GM19239 (cell line): ENCODE measurements around the gene ATG16L1.

Source experiments
- DNase-seq: peaks from one replicate; pipeline ENCODE4 v3.0.0; 2011; ENCODE audit warnings: low spot score; ENCODE audit not compliant: insufficient read length
- FAIRE-seq: peaks from 2 replicates; lab custom pipeline; 2011; peaks lifted over from hg19 to GRCh38; lab: Jason Lieb, UNC

Gene ATG16L1

DNA sequence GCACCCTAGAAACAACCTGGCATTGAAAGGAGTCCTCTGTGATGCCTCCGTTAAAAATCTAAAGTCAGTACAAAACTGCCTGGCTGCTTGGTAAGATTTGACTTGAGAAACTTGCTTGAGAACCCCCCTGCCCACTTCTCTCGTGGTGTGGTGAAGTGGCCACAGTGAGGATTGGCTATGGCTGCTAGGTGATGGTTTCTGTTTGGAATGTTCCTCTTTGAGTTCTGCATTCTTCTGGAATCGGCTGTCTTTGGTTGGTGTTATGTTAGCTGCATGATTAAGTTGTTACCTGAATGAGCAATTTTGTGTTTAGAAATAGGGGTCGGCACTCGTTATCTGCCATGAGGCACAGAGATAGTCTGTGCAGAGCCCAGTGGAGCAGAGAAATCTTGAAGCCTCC lies 34.4 kb downstream of the ATG16L1 start:
- FAIRE-seq = no peak
- no peak for DNase-seq

DNA sequence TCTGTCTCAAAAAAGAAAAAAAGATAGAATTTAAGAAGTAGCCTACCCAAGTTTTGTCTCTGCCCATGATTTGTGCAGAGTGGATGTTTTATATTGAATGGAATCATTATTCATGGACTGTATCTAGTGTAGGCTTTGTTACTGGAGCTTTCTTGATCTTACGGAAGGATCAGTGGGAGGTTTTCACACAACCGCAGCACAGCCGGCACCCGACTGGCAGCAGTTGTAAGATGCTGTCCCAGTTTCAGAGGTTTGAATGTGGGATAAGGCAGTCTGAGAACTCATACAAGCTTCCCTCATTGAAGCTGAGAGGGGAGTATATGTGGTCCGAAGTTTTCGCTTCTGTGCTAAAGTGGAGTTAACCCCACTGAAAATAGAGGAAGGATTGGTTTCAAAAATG lies 36.4 kb downstream of the ATG16L1 start:
- FAIRE-seq (no peak), DNase-seq (no peak)

DNA sequence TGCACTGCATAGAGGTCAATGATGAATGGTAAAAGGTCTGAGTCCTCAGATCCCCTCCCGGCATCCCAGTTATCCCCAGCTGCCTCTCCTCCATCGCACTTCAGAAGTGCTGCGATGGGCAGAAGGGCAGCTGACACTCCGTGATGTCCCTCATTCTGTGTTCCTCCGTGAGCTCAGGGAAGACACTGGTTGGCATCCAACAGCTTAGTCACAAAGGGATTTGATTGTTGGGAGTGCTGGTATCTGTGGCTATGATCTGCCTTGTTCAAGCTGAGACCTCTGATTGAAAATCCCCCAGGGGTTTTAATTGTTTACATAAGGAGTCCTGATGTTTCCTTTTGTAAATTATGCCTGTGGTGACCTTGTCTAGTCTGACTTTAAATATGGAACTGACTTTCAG lies 37.2 kb downstream of the ATG16L1 start:
- no peak for DNase-seq
- FAIRE-seq = no peak

DNA sequence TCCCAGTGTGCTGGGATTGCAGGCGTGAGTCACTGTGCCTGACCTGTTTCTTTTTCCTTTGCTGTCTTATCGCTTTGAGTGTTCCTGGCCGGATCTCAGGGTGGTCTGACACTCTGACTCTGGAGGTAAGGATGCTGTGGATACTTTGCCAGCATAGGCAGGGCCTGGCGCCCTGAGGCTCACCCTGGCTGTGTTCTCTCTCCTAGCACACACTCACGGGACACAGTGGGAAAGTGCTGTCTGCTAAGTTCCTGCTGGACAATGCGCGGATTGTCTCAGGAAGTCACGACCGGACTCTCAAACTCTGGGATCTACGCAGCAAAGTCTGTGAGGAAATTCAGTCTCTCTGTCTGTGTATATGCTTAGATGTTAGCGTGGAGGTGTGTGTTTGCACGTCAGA lies 38.2 kb downstream of the ATG16L1 start:
- DNase-seq (no peak), FAIRE-seq (no peak)

DNA sequence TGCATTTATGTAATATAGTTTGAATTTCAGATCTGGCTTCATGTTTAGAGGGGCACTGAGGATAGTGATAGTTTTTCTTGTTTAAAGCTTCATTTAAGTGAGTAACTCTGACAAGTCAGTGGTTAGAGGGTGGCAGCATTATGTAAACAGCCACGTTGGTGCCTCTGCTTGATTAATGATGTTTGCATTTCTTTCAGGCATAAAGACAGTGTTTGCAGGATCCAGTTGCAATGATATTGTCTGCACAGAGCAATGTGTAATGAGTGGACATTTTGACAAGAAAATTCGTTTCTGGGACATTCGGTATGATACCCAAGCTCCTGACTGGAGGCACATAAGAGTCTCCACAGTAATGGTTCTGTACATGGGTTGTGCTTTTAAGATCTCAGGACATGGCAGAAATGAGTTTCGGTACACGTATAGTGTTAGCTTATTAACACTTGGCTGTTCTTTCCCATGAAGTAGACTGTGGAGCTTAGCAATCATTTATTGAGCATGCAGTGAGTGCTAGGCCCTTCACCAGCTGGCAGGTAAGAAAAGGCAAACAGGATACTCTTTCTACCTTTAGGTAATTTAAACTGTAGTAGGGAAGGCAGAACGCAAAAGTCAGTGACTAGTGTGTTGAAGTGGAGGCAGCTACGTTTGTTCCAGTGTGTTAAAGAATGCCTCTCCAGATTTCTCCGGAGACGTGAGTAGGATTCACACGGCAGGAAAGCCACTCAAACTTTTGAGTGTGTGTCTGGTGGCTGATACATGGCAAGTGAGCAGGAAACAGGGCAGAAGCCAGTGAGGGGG lies 38.8 kb downstream of the ATG16L1 start:
- no peak for FAIRE-seq

DNA sequence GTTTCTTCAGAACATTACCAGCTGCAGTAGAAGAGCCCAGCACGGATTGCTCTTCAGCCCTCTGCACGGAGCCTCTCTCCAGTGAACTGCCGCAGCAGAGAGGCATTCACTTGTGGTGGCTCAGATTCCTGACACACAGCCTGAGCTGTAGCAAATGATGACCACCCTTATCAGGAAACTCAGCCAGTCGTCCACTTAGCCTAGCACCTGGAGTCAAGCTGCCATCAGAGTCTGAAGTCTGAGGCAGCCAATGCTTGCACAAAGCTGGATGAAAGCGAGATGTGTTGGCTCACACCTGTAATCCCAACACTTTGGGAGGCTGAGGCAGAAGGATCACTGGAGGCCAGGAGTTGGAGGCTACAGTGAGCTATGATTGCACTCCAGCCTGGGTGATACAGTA lies 44.4 kb downstream of the ATG16L1 start:
- no peak for FAIRE-seq

More for the DNA sequence above, 38.8 kb downstream of the ATG16L1 start:
- DNase-seq = no peak

DNA sequence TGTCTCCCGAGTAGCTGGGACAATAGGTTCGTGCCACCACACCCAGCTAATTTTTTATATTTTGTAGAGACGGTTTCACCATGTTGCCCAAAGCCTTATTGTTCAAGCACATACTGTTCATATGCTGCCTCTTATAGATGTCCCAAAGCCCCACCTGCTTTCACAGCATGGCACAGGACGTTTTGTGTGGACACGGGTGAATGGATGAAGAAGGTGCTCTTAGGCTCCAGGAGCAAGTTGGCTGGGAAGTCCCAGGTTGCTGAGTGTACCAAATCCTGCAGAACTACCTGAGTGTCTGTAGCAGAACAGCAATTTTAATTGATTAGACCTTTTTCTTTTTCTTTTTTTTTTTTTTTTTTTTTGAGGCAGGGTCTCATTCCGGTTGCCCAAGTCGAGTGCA lies 45.6 kb downstream of the ATG16L1 start:
- no peak for FAIRE-seq
- no peak for DNase-seq

More for the DNA sequence above, 44.4 kb downstream of the ATG16L1 start:
- no peak for DNase-seq

DNA sequence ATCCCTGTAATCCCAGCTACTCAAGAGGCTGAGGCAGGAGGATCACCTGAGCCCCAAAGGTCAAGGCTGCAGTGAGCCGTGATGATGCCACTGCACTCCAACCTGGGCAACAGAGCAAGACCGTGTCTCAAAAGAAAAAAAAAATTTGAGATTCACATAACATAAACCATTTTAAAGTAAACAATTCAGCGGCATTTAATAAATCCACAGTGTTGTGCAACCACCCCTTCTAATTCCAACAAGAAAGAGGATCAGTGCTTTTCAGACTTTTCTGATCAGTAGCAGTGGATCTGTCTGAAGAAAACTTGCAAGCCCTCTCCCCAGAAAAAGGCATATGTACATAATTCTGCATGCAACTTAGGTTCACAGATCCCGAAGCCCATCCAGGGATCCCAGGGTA lies 48.9 kb downstream of the ATG16L1 start:
- FAIRE-seq = no peak

DNA sequence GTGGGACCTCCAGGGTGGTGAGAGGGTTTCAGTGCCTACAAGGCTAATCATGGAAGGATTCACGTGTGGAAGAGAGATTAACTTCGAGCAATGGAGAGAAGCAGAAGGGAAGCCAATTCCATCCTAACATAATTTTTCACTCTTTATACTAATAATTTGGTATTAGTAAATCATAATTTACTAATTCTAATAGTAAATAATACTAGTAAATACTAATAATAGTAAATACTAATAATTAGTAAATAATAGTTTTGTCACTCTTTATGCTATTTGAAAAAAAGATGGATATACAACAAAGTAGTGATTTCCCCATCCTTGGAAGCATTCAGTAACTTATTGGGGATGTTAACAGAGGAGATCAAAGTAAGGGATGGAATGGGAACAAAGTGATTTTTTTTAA lies 49.8 kb downstream of the ATG16L1 start:
- DNase-seq (no peak), FAIRE-seq (no peak)

More for the DNA sequence above, 48.9 kb downstream of the ATG16L1 start:
- no peak for DNase-seq

DNA sequence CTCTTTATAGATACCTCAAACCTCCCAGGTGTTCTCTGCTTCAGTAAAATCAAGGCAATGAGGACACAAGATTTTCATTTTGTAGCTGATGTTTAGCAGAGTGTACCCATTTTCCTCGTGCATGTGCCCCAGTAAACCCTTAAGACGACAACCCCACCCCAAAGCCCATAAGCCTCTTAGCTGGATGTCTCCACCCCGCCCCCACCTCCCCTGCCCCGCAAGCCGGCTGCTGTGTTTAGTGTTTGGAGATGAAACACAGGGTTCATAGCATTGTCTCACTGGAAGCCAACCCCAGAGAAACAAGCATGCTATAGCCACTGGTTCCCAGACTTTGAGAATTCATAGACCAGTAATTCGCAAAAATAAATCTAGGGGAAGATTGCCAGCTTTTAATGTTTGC lies 50.3 kb downstream of the ATG16L1 start:
- no peak for FAIRE-seq
- DNase-seq = no peak

DNA sequence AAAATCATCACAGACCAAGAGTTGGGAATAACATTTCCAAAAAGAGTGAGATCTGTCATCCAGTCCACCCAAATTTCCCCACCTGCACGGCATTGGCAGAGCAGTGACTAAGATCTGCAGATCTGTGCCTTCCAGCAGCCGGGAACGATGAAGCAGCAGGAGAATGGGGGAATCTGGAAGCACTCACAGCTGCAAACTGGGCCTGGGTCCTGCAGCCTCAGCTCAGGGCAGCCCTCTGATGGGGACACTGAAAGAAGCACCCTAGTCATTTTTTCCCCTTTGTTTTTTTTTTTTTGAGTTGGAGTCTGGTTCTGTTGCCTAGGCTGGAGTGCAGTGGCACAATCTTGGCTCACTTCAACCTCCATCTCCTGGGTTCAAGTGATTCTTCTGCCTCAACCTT lies 51.8 kb downstream of the ATG16L1 start:
- FAIRE-seq = no peak
- DNase-seq = no peak

DNA sequence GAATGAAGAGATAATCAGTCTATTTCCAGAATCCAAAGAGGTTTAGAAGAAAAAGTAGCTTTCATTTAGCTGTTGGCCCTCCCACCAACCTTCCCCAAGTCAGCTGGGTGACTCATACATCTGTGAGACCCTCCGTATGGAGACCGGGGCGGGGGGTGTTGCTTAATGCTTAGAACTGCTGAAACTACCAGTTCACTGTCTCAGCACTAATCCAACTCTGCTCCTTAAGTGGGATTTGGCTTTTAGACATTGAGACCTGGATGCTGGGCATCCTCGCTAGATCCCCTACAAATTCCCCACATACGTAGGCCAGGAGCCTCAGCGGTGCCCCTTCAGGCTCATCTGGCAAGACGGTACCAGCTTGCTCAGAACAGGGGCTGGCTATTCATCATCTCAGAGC lies 56.1 kb downstream of the ATG16L1 start, which contains the start of gene SAG:
TSS of gene SAG (plus strand) at position 252 of the 400 bp plus-strand sequence. CDS start 1,374 bp downstream, outside the sequence.
- DNase-seq = no peak

DNA sequence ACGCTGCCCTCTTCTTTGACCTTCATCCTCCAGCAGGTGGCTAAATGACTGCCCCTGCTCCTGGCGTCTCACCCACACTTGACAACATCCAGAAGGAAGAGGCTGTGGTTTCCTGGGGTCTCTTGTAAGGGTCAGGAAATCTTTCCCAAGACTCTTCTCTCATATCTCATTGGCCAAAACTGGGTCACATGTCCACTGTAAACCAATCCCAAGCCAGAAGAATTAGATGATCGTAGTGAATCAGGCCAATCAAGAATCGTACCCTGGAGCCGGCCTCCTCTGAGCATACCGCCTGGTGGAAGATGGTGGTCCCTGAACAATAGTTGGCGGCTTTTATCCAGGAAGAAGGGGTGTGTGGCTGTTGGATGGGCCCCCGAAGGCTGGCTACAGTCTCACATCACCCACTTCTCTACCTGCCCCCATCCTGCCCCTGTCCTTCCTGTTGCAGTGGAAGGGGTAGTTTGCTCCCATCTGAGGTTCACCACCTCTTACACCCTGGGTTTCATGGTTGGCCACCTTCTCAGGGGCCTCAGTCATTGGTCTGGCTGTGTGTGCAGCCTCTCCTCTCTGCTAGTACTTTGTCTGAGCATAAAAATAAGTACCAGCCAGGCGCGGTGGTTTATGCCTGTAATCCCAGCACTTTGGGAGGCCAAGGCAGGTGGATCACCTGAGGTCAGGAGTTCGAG lies 59.9 kb downstream of the ATG16L1 start:
- FAIRE-seq = no peak

More for the DNA sequence above, 56.1 kb downstream of the ATG16L1 start, which contains the start of gene SAG:
- FAIRE-seq = no peak

DNA sequence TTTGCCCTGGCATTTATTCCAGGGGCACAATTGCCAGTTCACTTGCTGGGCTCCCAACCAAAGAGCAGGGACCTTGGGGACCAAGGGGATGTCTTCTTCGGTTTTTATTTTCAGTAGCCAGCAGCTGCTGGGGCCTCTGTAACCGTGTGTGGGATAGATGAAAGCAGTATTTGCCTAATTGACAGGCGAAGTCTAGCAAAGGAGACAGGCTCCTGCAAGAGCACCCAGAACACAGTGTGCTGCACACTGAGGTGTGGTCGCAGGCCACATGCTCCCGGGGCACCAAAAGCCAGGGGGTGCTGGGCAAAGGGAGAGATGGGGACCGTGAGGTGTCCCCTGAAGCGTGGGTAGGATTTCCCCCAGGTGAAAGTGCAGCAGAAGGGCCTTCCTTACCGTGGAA lies 61.4 kb downstream of the ATG16L1 start:
- no peak for DNase-seq
- FAIRE-seq = no peak

More for the DNA sequence above, 59.9 kb downstream of the ATG16L1 start:
- DNase-seq = no peak

DNA sequence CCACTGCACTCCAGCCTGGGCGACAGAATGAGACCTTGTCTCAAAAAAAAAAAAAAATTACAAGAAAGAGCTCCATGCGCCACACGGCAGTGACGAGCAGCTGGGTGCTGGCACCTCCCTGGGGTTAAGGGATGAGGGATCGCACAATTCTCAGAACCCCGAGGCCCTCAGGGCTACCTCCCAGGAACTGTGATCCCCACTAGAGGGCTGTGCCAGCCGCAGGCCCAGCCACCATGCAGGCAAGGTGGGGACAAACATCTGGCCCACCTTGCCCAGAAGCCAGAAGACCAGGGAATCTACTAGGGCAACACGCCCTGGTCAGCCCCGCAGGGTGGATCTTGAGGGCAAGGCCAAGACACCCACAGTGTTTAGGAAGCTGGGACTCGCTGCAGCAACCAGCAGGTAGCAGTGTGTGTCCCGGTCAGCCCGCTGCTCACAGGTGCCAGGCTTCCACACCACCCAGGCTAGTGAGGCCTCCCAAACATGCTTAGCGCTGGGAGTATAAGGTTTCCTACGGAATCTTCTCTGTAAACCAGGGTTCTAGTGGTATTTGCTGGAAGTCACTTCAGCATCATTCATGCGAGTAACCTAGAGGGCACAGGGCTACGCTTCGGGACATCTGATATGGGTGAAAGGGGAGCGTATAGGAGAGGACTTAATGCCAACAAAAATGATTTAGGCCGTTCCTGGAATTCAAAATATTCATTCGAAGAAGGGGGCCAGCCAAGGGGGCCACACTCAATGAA lies 62.9 kb downstream of the ATG16L1 start:
- DNase-seq (no peak), FAIRE-seq (no peak)

DNA sequence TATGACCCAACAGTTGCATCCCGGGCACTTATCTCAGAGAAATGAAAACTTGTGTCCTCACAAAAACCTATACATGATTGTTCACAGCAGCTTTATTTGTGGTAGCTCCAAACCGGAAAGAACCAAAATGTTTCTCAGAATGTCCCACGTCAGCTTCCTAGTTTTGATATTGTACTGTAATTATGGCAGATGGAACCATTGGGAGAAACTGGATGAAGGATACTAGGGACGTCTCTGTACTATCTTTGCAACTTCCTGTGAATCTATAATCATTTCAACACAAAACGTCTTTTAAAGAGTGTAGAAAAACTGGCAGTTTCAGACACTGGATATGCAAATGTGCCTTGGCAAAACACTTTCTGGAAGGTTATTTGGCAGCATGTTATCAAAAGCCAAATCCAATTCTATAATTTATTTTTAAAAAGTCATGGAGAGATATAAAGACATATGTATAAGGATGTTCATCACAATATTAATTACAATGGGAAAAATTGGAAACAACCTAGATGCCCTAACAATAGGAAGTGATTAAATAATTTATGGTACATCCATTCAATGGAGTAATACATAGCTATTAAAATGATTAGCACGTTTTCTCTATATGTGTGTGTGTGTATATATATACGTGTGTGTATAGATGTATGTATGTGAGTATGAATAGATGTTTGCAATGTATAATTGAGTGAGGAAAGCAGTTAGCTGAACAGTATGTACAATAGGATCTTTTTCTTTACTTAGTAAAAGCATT lies 65.9 kb downstream of the ATG16L1 start:
- peak; percentile 33 for FAIRE-seq
- no peak for DNase-seq

DNA sequence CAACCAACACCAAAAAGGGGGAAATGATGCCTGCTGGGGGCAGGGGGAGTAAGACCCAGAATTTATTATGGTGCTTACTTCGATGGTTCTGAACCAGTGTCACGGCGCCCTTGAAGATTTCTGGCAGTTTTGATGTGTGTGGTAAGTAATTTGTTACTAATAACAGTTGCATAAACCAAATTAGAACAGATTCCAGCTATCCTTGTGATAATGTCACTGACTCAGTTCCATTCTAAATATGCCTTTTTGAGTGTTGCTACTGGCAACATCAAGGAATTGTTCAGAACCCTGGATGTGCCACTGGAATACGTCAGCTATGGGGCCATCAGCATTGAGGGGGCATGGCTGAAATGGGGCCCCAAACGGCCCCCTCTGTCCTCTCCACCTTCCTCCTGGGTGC lies 67.8 kb downstream of the ATG16L1 start:
- FAIRE-seq (peak; percentile 28), DNase-seq (no peak)

DNA sequence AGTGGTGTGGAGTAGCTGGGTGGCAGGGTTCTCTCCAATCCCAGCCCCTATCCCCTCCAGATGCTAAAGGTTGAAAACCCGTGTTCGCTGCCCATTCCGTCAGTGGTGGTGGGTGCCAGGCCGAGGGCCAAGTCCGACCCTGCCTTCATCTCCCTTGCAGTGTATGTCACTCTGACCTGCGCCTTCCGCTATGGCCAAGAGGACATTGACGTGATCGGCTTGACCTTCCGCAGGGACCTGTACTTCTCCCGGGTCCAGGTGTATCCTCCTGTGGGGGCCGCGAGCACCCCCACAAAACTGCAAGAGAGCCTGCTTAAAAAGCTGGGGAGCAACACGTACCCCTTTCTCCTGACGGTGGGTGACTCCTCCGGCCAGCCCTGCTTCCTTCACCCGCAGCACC lies 69.0 kb downstream of the ATG16L1 start:
- DNase-seq = no peak
- no peak for FAIRE-seq

DNA sequence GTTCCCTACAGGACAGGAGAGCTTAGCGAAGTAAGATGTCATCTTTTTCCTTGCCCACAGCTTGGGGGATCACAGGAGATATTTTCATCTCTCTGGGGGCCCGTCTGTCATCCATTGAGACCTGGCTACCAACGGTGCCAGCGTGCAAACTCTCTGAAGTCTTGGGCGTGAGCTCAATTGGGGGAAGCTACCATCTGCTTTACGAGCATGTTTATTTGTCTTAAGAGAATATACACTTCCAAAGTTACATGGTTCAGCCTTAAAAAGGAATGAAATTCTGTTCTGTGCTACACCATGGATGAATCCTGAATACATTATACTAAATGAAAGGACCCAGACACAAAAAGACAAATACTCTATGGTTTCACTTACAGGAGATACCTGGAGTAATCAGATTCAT lies 69.7 kb downstream of the ATG16L1 start:
- DNase-seq (no peak), FAIRE-seq (no peak)

DNA sequence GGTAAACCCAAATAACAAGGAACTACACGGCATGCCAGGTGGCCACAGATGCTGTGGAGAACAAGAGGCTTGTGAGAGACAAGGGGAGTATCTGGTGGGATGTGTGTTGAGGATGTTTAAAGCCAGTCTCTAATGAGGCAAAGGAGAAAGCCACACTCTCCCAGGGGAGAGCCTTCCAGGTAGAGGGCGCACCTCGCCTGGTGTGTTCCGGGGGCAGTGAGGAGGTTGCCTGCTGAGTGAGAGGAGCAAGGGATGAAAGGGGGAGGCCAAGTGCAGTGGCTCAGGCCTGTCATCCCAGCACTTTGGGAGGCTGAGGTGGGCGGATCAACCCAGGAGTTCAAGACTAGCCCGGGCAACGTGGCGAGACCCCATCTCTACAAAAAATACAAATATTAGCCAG lies 72.4 kb downstream of the ATG16L1 start:
- FAIRE-seq = no peak

More for the DNA sequence above, 72.4 kb downstream of the ATG16L1 start:
- DNase-seq = no peak
